ENCODE data around the gene OR8B2.

DNA sequence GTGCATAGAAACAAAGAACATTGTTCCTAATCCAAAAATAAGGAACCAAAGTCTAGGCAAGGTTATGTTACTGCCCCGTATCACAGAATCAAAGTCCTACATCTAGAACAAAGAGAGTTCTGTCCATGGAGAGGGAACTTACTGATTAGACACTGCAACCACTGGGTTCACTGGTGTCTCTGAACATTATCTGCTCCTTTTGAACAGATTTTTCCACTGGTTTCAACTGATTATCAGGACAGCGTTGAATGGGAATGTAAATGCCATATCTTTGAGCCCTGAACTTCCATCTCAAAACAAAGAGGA, 44.2 kb downstream of the OR8B2 start:
- TF ChIP-seq, protein P1, sequence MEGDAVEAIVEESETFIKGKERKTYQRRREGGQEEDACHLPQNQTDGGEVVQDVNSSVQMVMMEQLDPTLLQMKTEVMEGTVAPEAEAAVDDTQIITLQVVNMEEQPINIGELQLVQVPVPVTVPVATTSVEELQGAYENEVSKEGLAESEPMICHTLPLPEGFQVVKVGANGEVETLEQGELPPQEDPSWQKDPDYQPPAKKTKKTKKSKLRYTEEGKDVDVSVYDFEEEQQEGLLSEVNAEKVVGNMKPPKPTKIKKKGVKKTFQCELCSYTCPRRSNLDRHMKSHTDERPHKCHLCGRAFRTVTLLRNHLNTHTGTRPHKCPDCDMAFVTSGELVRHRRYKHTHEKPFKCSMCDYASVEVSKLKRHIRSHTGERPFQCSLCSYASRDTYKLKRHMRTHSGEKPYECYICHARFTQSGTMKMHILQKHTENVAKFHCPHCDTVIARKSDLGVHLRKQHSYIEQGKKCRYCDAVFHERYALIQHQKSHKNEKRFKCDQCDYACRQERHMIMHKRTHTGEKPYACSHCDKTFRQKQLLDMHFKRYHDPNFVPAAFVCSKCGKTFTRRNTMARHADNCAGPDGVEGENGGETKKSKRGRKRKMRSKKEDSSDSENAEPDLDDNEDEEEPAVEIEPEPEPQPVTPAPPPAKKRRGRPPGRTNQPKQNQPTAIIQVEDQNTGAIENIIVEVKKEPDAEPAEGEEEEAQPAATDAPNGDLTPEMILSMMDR (IDR thresholded peaks at IDR 0.05) = no peak
- TF ChIP-seq POLR2A (IDR thresholded peaks at IDR 0.05) = no peak

Measured in body of pancreas (tissue), 4 donors.